Cardiac fibroblast (primary cell): ENCODE measurements around the gene PRKN.
A peak's percentile ranks its signal among the peaks of the same experiment; 100 is the strongest.

Source experiments
- DNase-seq, 2 donors: peaks; one replicate each; pipeline versions ENCODE4 v3.0.0 to v3.0.0-alpha.2; 2010; ENCODE audit warnings: low read depth in 2 of 2
- H3K4me3 ChIP-seq, 2 donors: replicated peaks in 1 of 2; 1 replicate in 1 of 2; 2 replicates in 1 of 2; pipeline ENCODE4 v1.5.1; 2011; ENCODE audit warnings: low read depth in 2 of 2, low read length in 2 of 2, mild to moderate bottlenecking in 2 of 2, moderate library complexity in 1 of 2
- TF ChIP-seq, protein P1 (sequence below): IDR thresholded peaks from one replicate; pipeline ENCODE4 v1.5.1; 2011; ENCODE audit warnings: low read depth, mild to moderate bottlenecking, low read length, inconsistent platforms

Gene PRKN

DNA sequence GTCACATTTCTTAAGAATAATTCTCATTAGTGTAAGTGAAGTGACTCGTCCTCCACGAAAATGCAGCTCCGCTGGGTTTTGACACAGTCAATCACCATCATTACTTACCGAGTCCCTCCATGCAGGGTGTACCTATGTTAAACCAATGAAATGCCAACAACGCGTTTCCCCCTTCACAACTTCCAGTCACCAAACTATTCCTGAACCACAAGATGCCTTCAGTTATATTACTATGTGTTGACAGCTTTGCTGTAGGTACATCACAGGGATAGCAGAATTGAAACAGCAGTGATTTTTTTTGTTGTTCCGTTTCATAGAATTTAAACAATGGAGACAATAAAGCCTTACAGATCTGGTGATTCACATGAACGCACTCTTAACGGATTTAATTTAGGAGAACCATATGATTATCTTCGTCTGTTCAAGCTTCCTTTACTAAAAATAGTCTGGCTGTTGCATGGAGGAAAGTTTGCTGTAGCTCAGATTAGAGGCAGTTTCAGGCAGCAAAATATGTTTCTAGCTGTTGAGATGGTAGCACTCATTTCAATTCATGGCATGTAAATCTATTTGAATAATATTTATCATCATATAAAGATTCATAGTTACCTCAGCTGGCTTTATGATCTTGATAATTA is 652.8 kb downstream of the PRKN start:
- TF ChIP-seq, protein P1, sequence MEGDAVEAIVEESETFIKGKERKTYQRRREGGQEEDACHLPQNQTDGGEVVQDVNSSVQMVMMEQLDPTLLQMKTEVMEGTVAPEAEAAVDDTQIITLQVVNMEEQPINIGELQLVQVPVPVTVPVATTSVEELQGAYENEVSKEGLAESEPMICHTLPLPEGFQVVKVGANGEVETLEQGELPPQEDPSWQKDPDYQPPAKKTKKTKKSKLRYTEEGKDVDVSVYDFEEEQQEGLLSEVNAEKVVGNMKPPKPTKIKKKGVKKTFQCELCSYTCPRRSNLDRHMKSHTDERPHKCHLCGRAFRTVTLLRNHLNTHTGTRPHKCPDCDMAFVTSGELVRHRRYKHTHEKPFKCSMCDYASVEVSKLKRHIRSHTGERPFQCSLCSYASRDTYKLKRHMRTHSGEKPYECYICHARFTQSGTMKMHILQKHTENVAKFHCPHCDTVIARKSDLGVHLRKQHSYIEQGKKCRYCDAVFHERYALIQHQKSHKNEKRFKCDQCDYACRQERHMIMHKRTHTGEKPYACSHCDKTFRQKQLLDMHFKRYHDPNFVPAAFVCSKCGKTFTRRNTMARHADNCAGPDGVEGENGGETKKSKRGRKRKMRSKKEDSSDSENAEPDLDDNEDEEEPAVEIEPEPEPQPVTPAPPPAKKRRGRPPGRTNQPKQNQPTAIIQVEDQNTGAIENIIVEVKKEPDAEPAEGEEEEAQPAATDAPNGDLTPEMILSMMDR: no peak
- no peak overlapping the region for H3K4me3 ChIP-seq
- no peak for DNase-seq

DNA sequence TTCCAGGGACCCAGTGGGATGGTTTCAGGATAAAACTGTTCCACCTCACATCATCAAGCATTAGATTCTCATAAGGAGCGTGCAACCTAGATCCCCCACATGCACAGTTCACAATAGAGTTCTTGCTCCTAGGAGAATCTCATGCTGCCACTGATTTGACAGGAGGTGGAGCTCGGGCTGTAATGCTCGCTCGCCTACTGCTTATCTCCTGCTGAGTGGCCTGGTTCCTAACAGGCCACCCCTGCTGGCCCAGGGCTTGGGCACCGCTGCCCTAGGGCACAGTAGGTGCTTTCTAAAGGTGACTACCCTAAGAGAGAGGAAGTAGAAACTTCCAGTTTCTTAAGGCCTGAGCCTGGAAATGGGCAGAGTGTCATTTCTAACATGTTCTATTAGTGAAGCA is 656.9 kb downstream of the PRKN start:
- no peak overlapping the region for H3K4me3 ChIP-seq
- TF ChIP-seq, protein P1: no peak
- no peak for DNase-seq

DNA sequence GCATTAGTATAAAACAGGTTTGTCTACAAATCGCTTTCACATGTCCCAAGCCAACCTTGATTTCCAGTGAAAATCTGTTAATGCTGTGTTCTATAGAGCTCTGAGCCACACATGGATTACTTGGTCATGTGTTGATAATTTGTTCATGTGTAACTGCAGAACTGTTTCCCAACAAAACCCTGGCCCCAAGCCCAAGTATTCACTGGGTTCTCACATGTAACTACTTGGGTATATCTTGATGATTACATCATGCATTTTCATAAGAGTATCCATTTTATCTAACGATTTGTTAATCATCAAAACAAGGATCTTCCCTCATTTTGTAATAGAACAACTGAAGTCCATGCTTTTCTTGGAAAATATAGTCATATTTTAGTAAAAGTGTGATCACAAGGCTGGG is 657.6 kb downstream of the PRKN start:
- no peak overlapping the region for H3K4me3 ChIP-seq
- TF ChIP-seq, protein P1: no peak
- DNase-seq: peak; percentile 3 to 6

DNA sequence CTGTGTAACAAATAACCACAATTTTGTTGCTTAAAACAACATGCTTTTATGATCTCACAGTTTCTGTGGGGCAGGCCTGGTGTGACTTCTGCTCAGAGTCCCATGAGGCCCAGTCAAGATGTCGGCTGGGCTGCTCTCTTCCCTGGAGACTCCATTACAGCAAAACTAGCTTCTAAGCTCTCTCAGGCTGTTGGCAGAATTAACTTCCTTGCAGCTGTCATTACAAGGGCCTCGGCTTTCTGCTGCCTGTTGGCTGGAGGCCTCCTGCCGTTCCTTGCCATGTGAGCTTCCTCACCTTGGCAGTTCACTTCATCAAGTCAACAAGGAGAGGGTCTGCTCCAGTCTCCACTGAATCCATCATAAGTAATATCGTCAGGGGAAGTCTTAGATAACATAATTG is 659.2 kb downstream of the PRKN start:
- H3K4me3 ChIP-seq: no peak overlapping the region
- no peak for DNase-seq
- TF ChIP-seq, protein P1: no peak

DNA sequence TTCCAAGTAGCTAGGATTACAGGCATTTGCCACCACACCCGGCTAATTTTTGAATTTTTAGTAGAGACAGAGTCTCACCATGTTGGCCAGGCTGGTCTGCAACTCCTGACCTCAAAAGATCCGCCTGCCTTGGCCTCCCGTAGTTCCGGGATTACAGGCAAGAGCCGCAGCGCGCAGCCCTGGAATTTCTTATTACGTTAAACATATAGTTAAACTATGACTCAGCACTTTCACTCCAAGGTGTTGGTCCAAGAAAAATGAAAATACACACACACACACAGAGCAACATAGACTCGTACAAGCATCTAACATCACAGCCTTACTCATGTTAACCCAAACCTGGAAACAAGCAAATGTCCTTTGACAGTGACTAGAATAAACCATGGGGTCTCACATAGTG is 663.9 kb downstream of the PRKN start:
- TF ChIP-seq, protein P1: no peak
- DNase-seq: no peak

DNA sequence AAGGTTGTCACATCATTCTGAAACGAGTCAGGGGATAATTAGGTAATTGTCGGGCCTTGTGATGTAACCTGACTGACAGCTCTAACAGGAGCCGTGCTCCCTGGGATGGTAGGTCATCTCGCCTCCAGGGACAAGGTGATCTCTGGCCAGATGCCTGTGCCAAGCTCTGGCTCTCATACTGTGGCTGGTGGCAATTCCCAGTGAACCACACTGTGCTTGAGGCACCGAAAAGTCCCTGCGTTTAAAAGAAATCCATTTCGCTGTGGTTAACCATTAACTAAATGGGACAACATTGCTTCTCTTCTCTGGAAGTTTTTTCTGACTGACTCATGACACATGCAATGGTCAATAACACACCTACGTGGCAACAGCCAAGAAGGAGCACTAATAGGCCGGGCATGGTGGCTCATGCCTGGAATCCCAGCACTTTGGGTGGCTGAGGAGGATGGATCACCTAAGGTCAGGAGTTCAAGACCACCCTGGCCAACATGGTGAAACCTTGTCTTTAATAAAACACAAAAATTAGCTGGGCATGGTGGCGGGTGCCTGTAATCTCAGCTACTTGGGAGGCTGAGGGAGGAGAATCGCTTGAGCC is 669.2 kb downstream of the PRKN start:
- no peak for DNase-seq
- TF ChIP-seq, protein P1: no peak
- H3K4me3 ChIP-seq: no peak overlapping the region

More for the DNA sequence above, 663.9 kb downstream of the PRKN start:
- H3K4me3 ChIP-seq: no peak overlapping the region

DNA sequence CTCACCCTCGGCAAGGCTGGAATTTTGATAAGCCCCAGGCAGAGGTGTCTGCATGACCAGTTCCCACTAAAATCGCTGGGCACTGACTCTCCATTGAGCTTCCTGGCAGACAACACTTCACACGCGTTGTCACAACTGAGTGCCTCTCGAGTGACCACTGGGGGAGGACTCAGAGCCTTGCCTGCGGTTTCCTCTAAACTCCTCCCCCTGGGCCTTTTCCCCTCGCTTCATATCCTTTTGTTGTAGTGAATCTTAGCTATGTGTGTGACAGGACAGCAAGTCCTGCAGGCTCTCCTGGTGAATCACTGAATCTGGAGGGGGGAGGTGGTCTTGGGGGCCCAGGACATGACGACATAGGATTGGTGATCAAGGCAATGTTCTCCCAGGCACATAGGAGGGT is 670.8 kb downstream of the PRKN start:
- H3K4me3 ChIP-seq: no peak overlapping the region
- DNase-seq: peak; percentile 13 to 36
- TF ChIP-seq, protein P1: no peak
